Mammary epithelial cell (primary cell): ENCODE results near the gene NSUN4.

Source experiments
- EZH2 ChIP-seq: IDR thresholded peaks from 2 replicates; pipeline ENCODE4 v1.6.1; 2012; ENCODE audit warnings: low read length, inconsistent platforms, borderline replicate concordance
- TF ChIP-seq, protein P1 (sequence below), 2 donors: IDR thresholded peaks in 1 of 2; conservative IDR thresholded peaks in 1 of 2; 2 replicates each; pipeline ENCODE4 v1.5.1; 2011 to 2012; ENCODE audit warnings: inconsistent platforms in 2 of 2, low read length in 2 of 2, mild to moderate bottlenecking in 2 of 2, control low read depth in 1 of 2, low read depth in 1 of 2; ENCODE audit not compliant: insufficient read depth in 1 of 2; ENCODE audit errors: extremely low read depth in 1 of 2

- TF ChIP-seq, protein P1, sequence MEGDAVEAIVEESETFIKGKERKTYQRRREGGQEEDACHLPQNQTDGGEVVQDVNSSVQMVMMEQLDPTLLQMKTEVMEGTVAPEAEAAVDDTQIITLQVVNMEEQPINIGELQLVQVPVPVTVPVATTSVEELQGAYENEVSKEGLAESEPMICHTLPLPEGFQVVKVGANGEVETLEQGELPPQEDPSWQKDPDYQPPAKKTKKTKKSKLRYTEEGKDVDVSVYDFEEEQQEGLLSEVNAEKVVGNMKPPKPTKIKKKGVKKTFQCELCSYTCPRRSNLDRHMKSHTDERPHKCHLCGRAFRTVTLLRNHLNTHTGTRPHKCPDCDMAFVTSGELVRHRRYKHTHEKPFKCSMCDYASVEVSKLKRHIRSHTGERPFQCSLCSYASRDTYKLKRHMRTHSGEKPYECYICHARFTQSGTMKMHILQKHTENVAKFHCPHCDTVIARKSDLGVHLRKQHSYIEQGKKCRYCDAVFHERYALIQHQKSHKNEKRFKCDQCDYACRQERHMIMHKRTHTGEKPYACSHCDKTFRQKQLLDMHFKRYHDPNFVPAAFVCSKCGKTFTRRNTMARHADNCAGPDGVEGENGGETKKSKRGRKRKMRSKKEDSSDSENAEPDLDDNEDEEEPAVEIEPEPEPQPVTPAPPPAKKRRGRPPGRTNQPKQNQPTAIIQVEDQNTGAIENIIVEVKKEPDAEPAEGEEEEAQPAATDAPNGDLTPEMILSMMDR (conservative IDR thresholded peaks at IDR 0.05 in 1 of 2, IDR thresholded peaks at IDR 0.05 in 1 of 2; ENCODE audit: extremely low read depth in 1 of 2, insufficient read depth in 1 of 2, low read depth in 1 of 2, low read length in 2 of 2), result peak; percentile 51 to 72
- TF ChIP-seq EZH2, result no peak
Observed at GRCh38 chr1:46340404-46341221, at the start of gene NSUN4.
